HUES6 (cell line): Measurements from ENCODE around the gene MSANTD2.

Experiments used
- H3K27ac ChIP-seq: 2 replicates; pipeline ENCODE4 v1.7.0; 2013; ENCODE audit warnings: low read depth, mild to moderate bottlenecking, low read length, inconsistent platforms
- H3K27me3 ChIP-seq: 2 replicates; pipeline ENCODE4 v1.6.1; 2013; ENCODE audit warnings: low read length; ENCODE audit not compliant: control insufficient read depth, insufficient read depth
- H3K36me3 ChIP-seq: 2 replicates; pipeline ENCODE4 v1.6.1; 2013; ENCODE audit warnings: low read length; ENCODE audit not compliant: control insufficient read depth, insufficient read depth
- H3K4me1 ChIP-seq: 2 replicates; pipeline ENCODE4 v1.6.1; 2013; ENCODE audit warnings: low read length; ENCODE audit not compliant: control insufficient read depth, insufficient read depth
- H3K4me3 ChIP-seq: 2 replicates; pipeline ENCODE4 v1.5.1; 2013; ENCODE audit warnings: low read depth, low read length
- H3K9ac ChIP-seq: one replicate; pipeline ENCODE4 v1.6.1; 2013; ENCODE audit warnings: mild to moderate bottlenecking, low read length
- H3K9me3 ChIP-seq: 2 replicates; pipeline ENCODE4 v1.6.1; 2013; ENCODE audit warnings: low read depth, low read length; ENCODE audit not compliant: control insufficient read depth, insufficient read depth

MSANTD2 gene

GRCh38 chr11:124751741-124752470 lies 48.3 kb downstream of the MSANTD2 start, which contains the start of gene VSIG2:
Gene VSIG2 (minus strand): TSS chr11:124752255. CDS start chr11:124752137, 118 bp downstream.
- no peak within 1 kb of the TSS for H3K27ac ChIP-seq
- peak within 1 kb of the TSS; percentile 46 for H3K4me3 ChIP-seq
- H3K27me3 ChIP-seq: peaks cover 99% of the 10 kb centered on the region
- H3K4me1 ChIP-seq: peaks cover 35% of the 10 kb centered on the region
- no peak within 1 kb of the TSS for H3K9ac ChIP-seq
- no peaks in the 10 kb centered on the region for H3K36me3 ChIP-seq
- no peaks in the 10 kb centered on the region for H3K9me3 ChIP-seq

- H3K36me3 ChIP-seq: no peaks in the 10 kb centered on the region
- no peak overlapping the region for H3K27ac ChIP-seq
- no peaks in the 10 kb centered on the region for H3K9me3 ChIP-seq
- H3K27me3 ChIP-seq: peaks cover 98% of the 10 kb centered on the region
- peak overlapping the region; percentile 46 for H3K4me3 ChIP-seq
- no peak overlapping the region for H3K9ac ChIP-seq
- H3K4me1 ChIP-seq: peaks cover 32% of the 10 kb centered on the region
These were observed 48.8 kb downstream of the MSANTD2 start for GRCh38 chr11:124751391-124751740.

DNA sequence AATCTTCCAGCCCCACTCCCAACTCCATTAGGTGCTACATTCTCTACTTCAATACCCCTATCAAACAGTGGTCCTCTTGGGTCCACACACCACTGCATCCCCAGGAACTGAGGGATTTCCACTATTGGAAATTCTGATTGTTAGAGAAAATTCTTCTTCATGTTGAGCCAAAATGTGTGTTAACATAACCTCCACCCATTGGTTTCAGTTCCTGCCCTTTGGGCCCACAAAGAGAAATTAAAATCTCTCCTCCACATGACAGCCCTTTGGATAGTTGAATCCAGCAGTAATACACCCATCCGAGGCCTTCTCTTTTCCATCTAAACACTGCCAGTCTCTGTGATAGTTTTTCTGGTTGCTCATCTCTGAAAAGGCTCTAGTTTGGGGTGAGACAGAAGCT lies 50.3 kb downstream of the MSANTD2 start:
- H3K27me3 ChIP-seq: peaks cover 99% of the 10 kb centered on the region
- H3K36me3 ChIP-seq: no peaks in the 10 kb centered on the region
- H3K9me3 ChIP-seq: no peaks in the 10 kb centered on the region
- no peak overlapping the region for H3K9ac ChIP-seq
- peaks cover 36% of the 10 kb centered on the region for H3K4me1 ChIP-seq
- H3K4me3 ChIP-seq: no peak overlapping the region
- H3K27ac ChIP-seq: no peak overlapping the region

DNA sequence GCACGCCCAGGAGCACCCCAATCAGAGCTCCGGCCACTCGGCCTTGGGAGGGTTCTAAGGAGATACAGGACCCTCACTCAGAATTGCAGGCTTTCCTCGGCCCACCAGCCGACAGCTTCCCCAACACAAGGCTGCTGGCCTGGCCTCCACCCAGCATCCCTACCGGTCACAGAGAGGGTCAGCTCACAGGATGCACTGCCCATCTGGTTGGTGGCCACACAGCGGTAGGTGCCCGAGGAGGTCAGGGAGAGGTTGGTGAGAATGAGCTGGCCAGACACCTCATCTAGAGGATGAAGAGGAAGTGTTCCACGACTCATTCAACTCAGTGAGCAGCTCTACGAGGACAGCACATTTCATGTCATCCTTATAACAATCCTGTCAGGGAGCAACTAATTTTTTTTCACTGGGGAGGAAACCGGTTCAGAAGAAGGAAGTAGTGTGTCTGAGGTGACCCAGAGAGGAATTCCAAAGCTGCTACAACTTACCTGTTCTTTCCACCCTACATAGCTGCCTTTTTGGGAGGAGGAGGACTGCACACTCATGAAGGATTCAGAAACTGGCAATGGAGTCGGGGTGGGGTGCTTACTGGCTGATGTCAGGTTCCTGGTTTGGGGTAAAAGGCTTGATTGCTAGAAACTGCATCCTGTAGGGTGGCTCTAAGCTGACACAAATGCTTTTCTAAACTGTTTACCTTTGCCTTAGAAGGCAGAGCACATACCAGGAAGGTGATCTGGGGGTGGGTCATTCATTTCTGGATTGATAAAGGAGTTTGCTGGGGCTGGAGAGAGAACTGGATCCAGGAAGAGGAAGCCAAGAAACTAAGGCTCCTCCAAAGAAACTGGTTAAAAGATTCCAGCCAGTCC lies 51.5 kb downstream of the MSANTD2 start:
- Histone ChIP-seq H3K27me3 (peaks cover 99% of the 10 kb centered on the region), H3K4me3 (no peak overlapping the region), H3K4me1 (peaks cover 33% of the 10 kb centered on the region), H3K9me3 (no peaks in the 10 kb centered on the region), H3K9ac (no peak overlapping the region), H3K36me3 (no peaks in the 10 kb centered on the region), H3K27ac (no peak overlapping the region)

DNA sequence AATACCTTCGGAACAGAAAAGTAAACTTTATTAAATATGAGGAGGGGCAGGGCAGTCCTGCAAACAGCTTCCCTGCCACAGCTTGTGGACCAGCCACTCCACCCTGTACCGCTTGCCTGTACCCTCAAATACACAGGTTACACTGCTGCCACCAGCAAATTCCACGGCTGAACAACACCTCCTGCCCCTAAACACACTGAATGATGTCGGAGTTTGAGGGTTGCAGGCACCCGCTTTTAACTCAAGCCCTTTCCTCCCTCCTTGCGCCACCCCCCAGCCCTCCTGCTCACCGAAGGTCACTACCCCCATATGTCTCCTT lies 52.1 kb downstream of the MSANTD2 start:
- Histone ChIP-seq H3K4me1 (peaks cover 33% of the 10 kb centered on the region), H3K4me3 (no peak overlapping the region), H3K27me3 (peaks cover 99% of the 10 kb centered on the region), H3K36me3 (no peaks in the 10 kb centered on the region), H3K9ac (no peak overlapping the region), H3K9me3 (no peaks in the 10 kb centered on the region), H3K27ac (no peak overlapping the region)

GRCh38 chr11:124747406-124748099 lies 52.7 kb downstream of the MSANTD2 start:
- no peak overlapping the region for H3K27ac ChIP-seq
- peak overlapping the region; percentile 72 for H3K4me3 ChIP-seq
- no peaks in the 10 kb centered on the region for H3K9me3 ChIP-seq
- no peak overlapping the region for H3K9ac ChIP-seq
- peaks cover 99% of the 10 kb centered on the region for H3K27me3 ChIP-seq
- H3K4me1 ChIP-seq: peaks cover 29% of the 10 kb centered on the region
- H3K36me3 ChIP-seq: no peaks in the 10 kb centered on the region

DNA sequence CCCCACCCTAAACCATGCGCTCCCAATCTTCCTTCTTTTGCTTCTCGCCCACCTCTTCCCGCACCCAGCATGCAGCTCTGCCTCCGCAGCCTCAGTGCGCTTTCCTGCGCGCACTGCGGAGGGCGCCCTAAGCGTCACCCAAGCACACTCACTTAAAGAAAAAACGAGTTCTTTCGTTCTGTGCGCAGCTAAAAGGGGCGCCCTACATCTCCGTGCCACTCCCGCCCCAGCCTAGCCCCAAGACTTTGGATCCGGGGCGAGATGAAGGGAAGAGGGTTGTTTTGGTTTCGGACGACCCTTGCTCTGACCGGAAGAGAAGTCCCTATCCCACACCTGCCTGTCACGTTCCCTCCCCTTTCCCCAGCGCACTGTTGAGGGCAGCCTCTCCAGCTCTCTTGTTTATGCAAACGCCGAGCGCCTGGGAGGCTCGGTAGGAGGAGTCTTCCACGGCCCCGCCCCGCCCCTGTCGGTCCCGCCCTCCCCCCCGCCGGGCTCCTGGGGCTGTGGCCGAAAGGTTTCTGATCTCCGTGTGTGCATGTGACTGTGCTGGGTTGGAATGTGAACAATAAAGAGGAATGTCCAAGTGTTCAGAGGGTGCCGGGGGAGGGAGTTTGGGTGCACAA lies 53.5 kb downstream of the MSANTD2 start:
- peaks cover 21% of the 10 kb centered on the region for H3K4me1 ChIP-seq
- H3K27me3 ChIP-seq: peaks cover 99% of the 10 kb centered on the region
- H3K9ac ChIP-seq: peak overlapping the region; percentile 11
- no peaks in the 10 kb centered on the region for H3K9me3 ChIP-seq
- no peak overlapping the region for H3K27ac ChIP-seq
- no peaks in the 10 kb centered on the region for H3K36me3 ChIP-seq
- H3K4me3 ChIP-seq: peak overlapping the region; percentile 72

DNA sequence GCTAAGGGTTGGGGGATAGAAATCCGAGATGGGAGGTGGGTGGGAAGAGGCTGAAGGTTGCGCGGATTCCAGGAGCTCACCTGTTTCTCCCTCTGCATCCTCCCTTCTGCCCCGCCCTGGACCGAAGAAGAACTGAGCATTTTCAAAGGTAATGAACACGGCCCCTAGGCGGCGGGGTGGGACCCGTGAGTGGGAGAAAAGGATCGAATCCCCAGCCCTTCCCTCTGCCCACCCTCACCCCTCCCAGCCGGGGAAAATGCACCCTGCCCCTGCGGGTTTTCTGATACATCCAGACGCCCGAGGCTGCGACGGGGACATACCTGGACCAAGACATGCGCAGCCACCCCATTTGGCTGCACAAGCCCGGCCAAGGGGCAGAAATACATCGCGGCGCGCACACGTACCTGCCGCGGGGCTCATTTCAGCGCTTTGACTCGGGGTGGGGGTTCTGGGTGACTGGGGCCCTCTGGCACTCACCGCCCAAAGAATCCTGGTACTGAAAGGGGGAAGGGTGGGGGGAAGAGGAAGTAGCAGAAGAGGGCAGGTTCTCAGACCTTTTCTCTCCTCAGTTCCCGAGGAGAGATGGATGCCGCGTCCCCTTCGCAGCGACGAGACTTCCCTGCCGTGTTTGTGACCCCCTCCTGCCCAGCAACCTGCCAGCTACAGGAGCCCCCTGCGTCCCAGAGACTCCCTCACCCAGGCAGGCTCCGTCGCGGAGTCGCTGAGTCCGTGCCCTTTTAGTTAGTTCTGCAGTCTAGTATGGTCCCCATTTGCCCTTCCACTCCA lies 54.2 kb downstream of the MSANTD2 start:
- peaks cover 14% of the 10 kb centered on the region for H3K4me1 ChIP-seq
- no peak overlapping the region for H3K27ac ChIP-seq
- H3K4me3 ChIP-seq: peak overlapping the region; percentile 72
- H3K9me3 ChIP-seq: no peaks in the 10 kb centered on the region
- H3K9ac ChIP-seq: no peak overlapping the region
- H3K36me3 ChIP-seq: no peaks in the 10 kb centered on the region
- peaks cover 99% of the 10 kb centered on the region for H3K27me3 ChIP-seq

DNA sequence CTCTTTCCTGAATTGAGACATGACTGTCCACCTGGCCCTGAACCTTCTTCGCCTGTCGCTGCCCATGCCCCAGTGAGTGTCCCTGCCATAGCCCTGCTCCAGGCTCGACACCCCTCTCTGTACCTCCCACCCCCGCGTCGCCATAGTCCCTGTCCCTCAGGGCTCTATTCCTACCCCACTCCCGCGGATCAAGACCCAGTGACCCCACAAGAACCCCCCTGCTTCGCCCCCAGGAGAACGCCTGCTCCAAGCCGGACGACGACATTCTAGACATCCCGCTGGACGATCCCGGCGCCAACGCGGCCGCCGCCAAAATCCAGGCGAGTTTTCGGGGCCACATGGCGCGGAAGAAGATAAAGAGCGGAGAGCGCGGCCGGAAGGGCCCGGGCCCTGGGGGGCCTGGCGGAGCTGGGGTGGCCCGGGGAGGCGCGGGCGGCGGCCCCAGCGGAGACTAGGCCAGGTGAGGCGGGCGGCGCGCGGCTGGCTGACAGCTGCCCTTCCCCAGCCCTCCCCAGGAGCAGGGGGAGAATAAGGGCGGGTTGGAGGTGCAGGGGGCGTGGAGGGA lies 54.9 kb downstream of the MSANTD2 start:
- Histone ChIP-seq H3K27ac (no peak overlapping the region), H3K36me3 (no peaks in the 10 kb centered on the region), H3K27me3 (peaks cover 99% of the 10 kb centered on the region), H3K4me3 (peak overlapping the region; percentile 72), H3K4me1 (peaks cover 14% of the 10 kb centered on the region), H3K9me3 (no peaks in the 10 kb centered on the region), H3K9ac (no peak overlapping the region)

GRCh38 chr11:124743050-124743449 lies 57.2 kb downstream of the MSANTD2 start:
- Histone ChIP-seq H3K4me1 (peaks cover 24% of the 10 kb centered on the region), H3K4me3 (no peak overlapping the region), H3K9me3 (no peaks in the 10 kb centered on the region), H3K36me3 (no peaks in the 10 kb centered on the region), H3K27ac (no peak overlapping the region), H3K9ac (no peak overlapping the region), H3K27me3 (peaks cover 96% of the 10 kb centered on the region)
